Measurements from ENCODE around the gene IRX4.

Gene IRX4

DNA sequence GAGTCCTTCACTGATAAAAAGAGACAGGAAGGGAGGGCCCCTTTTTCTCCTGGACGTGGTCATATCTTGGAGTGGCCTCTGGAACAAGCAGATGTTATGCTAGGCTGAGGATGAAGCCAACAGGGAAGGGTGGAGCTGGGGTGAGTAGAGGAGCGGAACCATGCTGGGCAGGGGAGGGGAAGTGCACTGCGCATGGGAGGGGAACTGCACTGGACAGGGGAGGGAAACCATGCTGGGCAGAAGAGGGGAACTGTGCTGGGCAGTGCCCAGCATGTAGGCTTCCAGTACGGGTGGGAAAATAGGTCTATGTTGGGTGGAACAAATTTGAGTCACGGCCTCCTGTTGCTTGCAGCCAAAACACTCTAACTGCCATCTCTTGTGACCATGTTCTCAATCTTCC, 19.3 kb upstream of the IRX4 start:
- TF ChIP-seq, protein P1, sequence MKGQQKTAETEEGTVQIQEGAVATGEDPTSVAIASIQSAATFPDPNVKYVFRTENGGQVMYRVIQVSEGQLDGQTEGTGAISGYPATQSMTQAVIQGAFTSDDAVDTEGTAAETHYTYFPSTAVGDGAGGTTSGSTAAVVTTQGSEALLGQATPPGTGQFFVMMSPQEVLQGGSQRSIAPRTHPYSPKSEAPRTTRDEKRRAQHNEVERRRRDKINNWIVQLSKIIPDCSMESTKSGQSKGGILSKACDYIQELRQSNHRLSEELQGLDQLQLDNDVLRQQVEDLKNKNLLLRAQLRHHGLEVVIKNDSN (IDR thresholded peaks at IDR 0.05): no peak
- TF ChIP-seq, protein P2, sequence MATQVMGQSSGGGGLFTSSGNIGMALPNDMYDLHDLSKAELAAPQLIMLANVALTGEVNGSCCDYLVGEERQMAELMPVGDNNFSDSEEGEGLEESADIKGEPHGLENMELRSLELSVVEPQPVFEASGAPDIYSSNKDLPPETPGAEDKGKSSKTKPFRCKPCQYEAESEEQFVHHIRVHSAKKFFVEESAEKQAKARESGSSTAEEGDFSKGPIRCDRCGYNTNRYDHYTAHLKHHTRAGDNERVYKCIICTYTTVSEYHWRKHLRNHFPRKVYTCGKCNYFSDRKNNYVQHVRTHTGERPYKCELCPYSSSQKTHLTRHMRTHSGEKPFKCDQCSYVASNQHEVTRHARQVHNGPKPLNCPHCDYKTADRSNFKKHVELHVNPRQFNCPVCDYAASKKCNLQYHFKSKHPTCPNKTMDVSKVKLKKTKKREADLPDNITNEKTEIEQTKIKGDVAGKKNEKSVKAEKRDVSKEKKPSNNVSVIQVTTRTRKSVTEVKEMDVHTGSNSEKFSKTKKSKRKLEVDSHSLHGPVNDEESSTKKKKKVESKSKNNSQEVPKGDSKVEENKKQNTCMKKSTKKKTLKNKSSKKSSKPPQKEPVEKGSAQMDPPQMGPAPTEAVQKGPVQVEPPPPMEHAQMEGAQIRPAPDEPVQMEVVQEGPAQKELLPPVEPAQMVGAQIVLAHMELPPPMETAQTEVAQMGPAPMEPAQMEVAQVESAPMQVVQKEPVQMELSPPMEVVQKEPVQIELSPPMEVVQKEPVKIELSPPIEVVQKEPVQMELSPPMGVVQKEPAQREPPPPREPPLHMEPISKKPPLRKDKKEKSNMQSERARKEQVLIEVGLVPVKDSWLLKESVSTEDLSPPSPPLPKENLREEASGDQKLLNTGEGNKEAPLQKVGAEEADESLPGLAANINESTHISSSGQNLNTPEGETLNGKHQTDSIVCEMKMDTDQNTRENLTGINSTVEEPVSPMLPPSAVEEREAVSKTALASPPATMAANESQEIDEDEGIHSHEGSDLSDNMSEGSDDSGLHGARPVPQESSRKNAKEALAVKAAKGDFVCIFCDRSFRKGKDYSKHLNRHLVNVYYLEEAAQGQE (IDR thresholded peaks at IDR 0.05; ENCODE audit: low read depth): no peak
- TF ChIP-seq EGR1 (IDR thresholded peaks at IDR 0.05) (no peak), ZBTB7A (IDR thresholded peaks at IDR 0.05; ENCODE audit: low read depth) (no peak), RAD21 (IDR thresholded peaks at IDR 0.05; ENCODE audit: low read depth) (no peak), CEBPB (IDR thresholded peaks at IDR 0.05) (no peak), TAF1 (IDR thresholded peaks at IDR 0.05; ENCODE audit: low read depth) (no peak)

DNA sequence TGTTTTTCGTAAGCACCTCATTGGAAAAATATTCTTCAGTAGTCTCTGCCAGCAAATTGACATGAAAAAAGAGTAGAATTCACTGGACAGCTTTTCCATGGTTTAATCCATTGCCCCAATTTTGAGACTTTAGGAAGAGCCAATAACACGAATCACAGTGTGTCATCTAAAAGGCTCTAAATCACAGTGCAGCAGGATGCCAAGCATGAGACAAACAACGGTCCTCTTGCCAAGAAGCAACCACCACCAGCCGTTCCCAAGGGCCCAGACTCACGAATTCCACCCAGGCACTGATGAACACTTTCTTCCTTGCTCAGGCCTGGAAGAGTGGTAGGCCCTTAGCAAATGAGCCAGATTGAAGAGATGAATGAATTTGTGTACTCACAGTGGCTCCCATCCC, 18.3 kb upstream of the IRX4 start:
- TF ChIP-seq ZBTB7A (IDR thresholded peaks at IDR 0.05; ENCODE audit: low read depth): no peak
- TF ChIP-seq, protein P3, sequence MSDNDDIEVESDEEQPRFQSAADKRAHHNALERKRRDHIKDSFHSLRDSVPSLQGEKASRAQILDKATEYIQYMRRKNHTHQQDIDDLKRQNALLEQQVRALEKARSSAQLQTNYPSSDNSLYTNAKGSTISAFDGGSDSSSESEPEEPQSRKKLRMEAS (IDR thresholded peaks at IDR 0.05): no peak
- TF ChIP-seq, protein P1 (IDR thresholded peaks at IDR 0.05): no peak
- no peak for TF ChIP-seq EP300 (IDR thresholded peaks at IDR 0.05; ENCODE audit: borderline replicate concordance)
- TF ChIP-seq TCF12 (IDR thresholded peaks at IDR 0.05; ENCODE audit: low read depth): no peak
- TF ChIP-seq EGR1 (IDR thresholded peaks at IDR 0.05): no peak

DNA sequence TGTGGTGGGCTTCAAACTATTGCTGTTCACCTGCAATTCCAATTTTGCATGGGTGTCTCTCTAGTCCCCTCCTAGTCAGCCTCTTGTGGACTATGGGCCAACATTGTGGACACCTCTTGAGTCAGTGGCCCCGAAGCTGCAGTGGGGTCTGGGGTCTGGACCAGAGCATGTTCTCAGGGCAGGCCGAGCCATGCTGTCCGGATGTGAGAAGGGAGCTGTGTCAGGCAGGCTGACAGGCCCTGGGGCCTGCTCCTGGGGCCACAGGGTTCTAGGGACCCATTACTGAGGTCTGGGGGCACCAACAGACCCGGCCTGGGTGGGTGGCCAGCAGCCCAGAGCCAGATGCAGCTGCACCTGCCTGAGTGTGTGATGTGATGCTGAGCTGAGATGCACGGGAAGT, 16.5 kb upstream of the IRX4 start:
- TF ChIP-seq, protein P1 (IDR thresholded peaks at IDR 0.05): no peak
- TF ChIP-seq NFIC (IDR thresholded peaks at IDR 0.05): no peak
- TF ChIP-seq EGR1 (IDR thresholded peaks at IDR 0.05): no peak
- no peak for TF ChIP-seq TCF12 (IDR thresholded peaks at IDR 0.05; ENCODE audit: low read depth)
- no peak for TF ChIP-seq FOXM1 (IDR thresholded peaks at IDR 0.05; ENCODE audit: borderline replicate concordance, low read depth)
- TF ChIP-seq TAF1 (IDR thresholded peaks at IDR 0.05; ENCODE audit: low read depth): no peak
- TF ChIP-seq, protein P2 (IDR thresholded peaks at IDR 0.05; ENCODE audit: low read depth): no peak

DNA sequence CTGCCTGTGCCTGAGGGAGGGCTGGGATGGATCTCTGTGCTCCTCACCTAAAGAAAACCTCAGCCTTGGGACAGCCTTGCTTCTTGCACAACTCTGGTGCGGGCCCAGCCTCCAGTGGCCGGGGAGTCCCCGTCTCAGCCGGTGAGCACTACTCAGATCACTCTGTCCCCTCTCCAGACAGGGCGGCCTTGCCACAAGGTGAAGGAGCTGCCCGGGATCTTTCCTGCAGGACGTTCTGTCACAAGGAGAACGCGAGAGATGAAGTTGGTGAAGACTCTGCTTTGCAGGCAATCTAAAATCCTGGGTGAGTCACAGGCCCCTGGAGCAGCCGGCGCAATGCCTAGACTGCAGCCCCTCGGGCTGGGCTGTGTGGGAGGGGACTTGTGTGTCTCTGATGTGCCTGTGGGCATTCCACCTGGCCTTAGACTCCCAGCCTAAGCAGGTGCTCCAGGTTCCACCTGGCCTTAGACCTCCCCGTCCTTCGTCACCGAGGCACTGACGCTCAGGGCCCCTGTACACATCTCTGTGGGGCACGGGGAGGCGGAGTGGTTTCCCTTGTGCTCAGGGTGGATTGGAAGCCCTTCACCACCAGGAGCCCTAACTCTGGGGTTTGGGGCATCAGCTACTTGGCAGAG, 15.2 kb upstream of the IRX4 start:
- TF ChIP-seq, protein P3 (IDR thresholded peaks at IDR 0.05): no peak
- TF ChIP-seq TCF12 (IDR thresholded peaks at IDR 0.05; ENCODE audit: low read depth) (no peak), EP300 (IDR thresholded peaks at IDR 0.05; ENCODE audit: borderline replicate concordance) (no peak), TAF1 (IDR thresholded peaks at IDR 0.05; ENCODE audit: low read depth) (no peak)

DNA sequence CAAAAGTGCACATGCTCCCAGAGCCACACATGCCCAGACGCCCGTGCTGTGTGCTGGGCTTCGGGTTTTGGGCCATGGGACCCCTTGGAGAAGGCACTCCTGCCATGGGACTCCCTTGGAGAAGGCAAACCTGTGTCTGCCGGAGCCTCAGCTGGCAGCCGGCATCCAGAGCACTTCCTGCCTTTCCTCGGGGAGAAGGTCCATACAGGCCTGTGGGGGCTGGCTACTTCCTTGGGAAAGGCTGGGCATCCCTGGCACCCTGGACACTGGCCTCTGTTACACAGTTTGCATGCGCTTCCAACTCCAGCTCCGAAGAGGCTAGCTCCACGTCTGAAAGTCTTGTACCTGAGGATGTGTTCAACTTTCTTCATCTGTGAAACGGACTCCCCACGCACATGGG, 14.7 kb upstream of the IRX4 start:
- TF ChIP-seq FOXM1 (IDR thresholded peaks at IDR 0.05; ENCODE audit: borderline replicate concordance, low read depth) (no peak), CREB1 (IDR thresholded peaks at IDR 0.05; ENCODE audit: low read depth) (no peak), RAD21 (IDR thresholded peaks at IDR 0.05; ENCODE audit: low read depth) (no peak), EP300 (IDR thresholded peaks at IDR 0.05; ENCODE audit: borderline replicate concordance) (no peak), ZBTB7A (IDR thresholded peaks at IDR 0.05; ENCODE audit: low read depth) (no peak), TCF12 (IDR thresholded peaks at IDR 0.05; ENCODE audit: low read depth) (no peak), NFIC (IDR thresholded peaks at IDR 0.05) (no peak), TAF1 (IDR thresholded peaks at IDR 0.05; ENCODE audit: low read depth) (no peak), CEBPB (IDR thresholded peaks at IDR 0.05) (no peak), TEAD4 (IDR thresholded peaks at IDR 0.05) (no peak), YY1 (IDR thresholded peaks at IDR 0.05; ENCODE audit: low read depth) (no peak), EGR1 (IDR thresholded peaks at IDR 0.05) (no peak)
- TF ChIP-seq, protein P1 (IDR thresholded peaks at IDR 0.05): no peak
- TF ChIP-seq, protein P2 (IDR thresholded peaks at IDR 0.05; ENCODE audit: low read depth): no peak
- TF ChIP-seq, protein P3 (IDR thresholded peaks at IDR 0.05): no peak
